Fibroblast of skin of left quadriceps (primary cell): Measurements from ENCODE around the gene CRMP1.

Experiments used
- DNase-seq, 2 experiments: peaks; one replicate each; pipeline ENCODE4 v3.0.0-alpha.2; 2013; ENCODE audit warnings: low read depth in 2 of 2

Gene CRMP1

DNA sequence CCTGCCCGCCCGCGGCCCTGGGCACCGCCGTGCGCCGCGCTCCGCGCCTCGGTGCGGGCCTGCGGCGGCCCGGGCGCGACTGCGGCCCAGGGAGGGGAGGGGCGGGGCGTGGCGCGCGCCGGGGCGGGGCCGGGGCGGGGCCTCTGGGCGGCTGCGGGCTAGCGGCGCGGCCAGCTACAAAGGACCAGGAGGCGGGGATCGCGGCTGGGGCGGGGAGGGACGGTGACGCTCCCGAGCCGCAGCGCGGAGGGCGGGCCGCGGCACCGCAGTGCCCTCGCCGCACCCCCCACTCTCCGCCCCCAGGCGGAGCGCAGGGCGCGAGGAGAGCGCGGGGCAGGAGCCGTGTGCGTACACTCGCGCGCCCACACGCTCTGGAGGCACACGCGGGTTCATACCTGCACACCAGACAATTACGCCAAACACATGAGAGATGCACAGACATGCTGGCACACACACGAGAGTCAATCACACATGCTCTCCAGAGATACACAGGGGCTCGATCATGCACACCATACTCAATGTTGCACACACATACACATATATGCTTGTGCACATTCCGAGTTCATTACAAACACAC, at the start of gene CRMP1:
TSS of gene CRMP1 (minus strand) at position 83 of the 577 bp plus-strand sequence. CDS start 117 bp downstream, outside the sequence.
- no peak for DNase-seq

DNA sequence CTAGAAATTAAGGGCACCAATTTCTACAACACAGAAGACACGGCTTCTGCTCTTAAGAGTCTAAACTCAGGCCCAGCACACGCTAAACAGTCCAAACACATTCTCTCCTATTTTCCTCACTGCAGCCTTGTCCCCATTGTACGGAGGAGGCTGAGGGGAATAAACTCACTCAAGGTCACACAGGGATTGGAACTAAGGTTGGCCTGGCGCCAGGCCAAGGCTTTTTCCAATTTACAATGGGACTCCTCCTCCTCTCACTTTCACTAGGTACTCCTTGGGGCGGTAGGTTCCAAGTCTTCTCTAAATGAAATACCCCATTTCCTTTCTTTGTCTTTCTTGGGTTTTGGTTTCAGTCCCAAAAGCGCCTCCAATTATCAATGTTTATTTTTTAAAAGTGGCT, 48.7 kb upstream of the CRMP1 start:
- no peak for DNase-seq

DNA sequence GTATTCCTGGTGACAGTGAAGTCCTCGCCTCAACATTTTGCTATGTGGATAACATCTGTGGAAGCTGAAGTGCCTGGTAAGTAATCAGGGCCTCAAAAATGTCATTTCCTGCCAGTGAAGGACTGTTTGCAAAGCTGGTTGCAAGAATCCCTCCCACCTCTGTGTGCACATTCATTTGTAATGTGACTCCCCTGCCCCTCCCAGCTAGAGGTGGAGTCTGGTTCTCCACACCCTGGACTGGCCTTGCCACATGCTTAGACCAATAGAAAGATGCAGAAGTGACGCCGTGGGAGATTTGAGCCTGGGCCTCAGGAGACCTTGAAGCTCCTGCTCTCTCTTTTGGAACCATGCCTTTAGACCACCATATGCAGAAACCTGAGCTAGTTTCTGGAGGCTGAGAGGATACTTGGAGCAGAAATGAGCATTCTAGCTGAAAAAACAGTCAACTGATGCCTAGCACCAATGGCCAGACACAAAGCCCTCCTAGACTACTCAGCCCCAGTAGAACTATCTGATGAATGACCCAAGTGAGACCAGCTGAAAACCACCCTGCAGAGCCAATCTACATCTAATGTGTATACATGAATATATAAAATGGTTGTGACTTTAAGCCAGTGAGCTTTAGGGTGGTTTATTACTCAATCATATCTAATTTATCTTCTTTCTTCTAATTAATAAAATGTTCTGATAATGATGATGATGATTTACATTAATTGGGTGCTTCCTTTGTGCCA, 47.8 kb upstream of the CRMP1 start:
- DNase-seq = no peak

DNA sequence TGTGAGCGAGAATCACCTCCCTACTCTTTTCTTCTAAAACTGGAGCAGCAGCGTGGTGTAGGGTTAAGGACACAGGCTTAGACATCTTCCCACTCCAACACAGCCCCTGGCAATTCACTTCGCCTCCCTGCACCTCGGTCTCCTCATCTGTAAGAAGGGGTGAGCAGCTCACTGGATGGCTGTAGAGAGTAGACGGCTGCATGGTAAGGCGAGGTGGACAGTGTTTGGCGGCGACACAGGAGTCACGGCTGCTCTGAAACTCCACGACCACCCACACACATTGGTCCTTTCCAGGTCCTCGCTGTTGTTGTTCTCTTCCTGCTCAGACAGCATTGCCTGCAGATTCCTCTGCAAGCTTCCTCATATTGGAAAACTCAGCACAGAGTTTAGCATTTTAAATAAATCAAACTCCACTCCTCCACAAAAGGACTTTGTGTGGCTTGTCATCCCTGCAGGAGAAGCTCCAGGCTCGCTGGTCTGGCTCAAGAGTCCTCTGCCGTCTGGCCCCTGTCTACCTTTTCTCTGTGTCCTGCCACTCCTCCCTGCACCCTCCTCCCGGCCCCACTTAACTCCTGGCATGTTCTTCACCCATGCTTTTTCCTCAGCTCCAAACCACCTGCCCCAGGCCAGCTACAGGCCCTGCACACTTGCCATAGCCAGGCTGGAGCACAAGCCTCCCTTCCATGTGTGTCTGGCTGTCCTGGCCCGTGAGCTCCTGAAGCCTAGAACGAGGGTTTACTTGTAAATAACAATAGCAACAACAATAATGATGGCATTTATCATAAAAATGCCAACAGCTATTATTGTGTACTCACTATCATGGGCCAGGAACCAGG, 41.3 kb upstream of the CRMP1 start:
- DNase-seq = no peak

DNA sequence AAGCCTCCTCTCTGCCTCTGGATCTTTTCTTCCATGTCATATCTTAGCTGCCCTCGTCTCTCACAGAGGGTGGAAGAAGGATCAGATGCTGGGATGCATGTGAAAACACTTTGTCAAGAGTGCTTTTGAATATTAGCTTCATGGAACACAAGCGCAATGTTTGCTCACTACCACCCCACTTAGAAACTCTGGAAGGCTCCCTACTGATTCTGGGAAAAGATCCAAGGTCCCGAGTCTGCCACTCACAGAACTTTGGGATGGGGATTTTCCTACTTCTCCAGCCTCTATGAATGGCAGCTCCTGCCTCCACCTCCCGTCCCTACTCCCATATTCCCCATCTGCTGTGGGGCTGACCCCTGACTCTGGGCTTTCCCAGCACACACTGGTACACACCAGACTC, 40.2 kb upstream of the CRMP1 start:
- DNase-seq = no peak

DNA sequence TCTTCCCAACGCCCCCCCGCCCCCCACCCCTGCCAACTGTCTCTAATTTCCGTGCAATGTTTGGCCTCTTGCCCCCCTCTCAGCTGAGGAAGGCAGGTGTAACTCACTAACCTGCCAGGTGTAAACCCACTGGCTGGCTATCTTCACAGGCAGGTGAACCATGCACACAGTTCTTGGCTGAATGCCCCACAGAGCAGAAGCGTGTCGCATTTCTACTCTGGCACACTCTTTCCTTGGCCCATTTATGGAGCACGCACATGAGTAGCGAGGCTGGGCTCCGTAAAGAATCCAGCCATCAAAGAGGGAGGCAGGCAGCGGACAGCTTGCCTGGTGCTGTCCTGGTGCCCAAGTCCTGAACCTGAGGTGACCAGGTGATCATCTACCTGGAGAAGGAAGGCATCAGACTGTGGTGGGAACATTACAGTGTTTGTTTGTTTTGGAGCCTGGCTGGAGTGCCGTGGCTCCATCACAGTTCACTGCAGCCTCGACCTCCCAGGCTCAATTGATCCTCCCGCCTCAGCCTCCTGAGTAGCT, 39.2 kb upstream of the CRMP1 start:
- no peak for DNase-seq

DNA sequence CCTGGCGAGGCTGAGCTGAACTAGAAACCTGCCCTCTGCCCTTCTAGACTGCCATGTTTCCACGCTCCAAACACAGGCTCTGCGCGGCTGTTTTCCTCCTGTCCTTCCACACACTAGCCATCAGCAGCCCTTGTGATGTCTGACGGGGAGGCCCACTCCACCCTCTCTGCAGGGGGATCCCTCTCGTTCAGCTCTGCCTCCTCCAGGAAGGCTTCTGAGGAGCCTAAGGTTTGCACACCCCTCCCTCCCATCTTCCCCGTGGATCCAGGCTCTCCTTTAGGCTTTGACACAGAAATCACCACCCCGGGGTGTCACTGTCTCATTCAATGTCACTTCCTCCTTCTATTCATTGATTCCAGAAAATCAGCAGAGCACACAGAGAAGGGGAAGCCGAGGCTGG, 38.6 kb upstream of the CRMP1 start:
- DNase-seq = no peak

DNA sequence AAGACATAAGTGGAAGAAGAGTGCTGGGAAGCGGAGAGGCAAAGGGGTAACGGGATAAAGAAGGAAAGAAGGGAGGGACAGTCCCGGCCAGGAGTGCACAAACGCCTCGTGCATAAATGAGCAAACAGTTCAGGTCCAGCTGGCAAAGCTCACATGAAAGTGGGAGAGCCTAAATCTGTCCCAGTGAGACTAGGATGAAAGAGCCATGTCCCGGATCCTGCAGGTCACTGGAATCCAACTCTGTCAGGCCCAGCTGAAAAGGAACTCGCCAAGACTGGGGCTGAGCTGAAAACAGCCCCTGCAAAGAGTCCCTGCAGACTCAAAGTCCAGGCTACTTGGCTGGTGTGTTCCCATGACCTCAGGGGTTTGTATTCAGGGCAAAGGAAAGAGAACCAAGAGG, 38.0 kb upstream of the CRMP1 start:
- DNase-seq = no peak

DNA sequence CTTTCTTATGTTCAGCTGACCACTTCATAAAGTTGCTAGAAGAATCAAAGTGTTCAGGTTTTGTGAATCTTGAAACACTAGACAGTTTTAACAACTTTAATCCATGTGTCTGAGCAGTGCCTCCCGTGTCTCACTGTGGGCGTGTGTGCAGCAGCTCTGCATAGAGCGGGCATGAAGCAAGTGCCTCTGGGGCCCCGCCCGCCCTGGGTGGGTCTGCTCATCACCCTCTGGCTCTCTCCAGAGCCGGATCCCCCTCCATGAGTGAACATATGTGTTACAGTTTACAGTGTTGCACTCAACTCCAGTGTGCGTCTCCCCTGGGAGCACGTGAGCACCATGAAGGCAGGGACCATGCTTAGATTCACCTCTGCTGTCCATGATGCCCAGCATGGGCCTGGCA, 37.6 kb upstream of the CRMP1 start:
- DNase-seq = no peak

DNA sequence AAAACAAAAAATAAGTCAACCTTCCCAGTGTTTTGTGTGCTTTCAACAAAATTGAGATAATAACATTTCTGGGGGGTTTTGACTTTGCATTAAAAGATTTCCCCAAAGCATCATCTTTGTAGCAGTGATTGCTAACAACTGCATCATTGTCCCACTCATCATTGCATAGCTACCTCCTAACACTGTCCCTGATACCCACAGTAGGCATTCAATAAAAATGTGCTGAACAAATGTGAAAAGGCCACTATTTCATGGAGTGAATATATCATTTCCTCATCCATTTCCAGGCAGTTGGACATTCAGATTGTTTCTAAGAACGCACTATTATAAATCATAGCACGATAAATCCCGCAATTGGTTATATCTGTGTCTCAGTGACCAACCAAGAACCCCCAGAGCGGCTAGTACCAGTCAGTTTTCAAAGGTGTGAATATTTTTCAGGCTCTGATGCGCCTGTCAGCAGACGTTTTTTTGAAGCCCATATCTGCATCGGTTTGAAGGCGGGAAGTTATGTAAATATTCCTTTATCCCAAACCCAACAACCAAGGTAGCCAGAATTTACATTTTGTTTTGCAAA, 36.0 kb upstream of the CRMP1 start:
- DNase-seq = no peak

DNA sequence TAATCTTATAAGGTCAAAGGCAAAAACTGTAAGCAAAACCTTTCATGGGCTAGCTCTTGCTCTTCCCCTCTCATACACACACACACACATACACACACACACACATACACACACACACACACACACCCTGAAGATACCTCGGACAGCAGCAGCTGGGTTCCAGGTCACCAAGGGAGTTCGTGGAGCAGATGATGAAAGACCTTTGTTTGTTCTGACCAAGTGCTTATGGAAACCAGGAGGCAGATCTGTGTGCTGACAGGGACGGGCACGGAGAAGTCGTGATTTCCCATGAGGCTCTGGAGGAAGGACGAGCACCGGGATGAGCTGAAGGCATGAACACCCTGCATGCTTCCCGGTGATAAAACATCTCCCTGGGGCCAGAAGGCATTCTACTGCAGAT, 35.4 kb upstream of the CRMP1 start:
- DNase-seq = no peak

DNA sequence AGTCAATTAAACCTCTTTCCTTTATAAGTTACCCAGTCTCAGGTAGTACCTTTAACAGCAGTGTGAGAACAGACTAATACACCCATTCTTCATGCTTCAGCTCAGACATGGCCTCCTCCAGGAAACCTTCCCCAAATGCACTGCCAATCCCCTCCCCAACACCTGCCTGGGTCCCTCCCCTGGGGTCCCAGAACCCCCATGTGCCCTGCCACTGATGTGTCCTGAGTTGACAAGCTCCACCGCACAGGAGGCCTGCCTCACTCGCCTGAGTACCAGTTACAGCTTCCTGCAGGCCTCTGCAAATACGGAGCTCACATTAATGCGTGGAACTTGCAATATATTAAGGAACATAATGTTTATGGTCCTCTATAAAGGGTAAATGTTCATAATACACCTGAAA, 34.9 kb upstream of the CRMP1 start:
- no peak for DNase-seq

DNA sequence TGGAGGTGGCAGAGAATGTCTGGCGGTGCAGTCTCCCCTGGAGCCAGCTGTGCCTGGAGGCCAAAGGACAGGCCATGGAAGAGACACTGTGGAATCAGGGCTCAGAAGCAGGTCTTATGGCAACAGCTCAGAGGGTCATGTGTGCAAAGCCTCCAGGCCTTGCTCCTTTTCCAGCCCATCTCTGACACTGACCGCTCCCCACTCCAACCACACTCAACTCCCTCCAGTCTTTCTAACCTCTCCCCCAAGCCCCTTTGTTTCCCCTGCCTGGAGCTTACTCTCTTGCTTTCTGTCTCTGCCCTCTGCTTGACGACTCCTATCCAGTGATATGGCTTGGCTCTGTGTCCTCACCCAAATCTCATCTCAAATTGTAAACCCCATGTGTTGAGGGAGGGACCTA, 34.2 kb upstream of the CRMP1 start:
- DNase-seq = no peak

DNA sequence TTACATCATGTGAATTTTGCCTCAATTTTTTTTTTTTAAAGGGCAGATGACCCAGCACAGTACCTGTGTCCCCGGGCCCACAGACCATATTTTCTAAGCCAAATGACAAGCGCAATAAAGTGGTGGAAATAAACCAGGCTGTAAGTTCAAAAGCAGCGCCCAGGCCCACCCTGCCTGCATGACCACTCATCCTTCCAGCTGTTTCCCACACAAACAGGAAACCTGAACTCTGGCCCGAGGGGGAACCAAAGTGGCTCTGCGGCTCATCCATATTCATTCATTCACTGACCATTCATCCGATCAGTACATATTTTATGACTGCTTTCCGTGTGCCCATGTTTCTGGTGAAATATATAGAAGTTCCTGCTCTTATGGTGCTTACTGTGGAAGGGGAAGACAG, 33.7 kb upstream of the CRMP1 start:
- DNase-seq = no peak

DNA sequence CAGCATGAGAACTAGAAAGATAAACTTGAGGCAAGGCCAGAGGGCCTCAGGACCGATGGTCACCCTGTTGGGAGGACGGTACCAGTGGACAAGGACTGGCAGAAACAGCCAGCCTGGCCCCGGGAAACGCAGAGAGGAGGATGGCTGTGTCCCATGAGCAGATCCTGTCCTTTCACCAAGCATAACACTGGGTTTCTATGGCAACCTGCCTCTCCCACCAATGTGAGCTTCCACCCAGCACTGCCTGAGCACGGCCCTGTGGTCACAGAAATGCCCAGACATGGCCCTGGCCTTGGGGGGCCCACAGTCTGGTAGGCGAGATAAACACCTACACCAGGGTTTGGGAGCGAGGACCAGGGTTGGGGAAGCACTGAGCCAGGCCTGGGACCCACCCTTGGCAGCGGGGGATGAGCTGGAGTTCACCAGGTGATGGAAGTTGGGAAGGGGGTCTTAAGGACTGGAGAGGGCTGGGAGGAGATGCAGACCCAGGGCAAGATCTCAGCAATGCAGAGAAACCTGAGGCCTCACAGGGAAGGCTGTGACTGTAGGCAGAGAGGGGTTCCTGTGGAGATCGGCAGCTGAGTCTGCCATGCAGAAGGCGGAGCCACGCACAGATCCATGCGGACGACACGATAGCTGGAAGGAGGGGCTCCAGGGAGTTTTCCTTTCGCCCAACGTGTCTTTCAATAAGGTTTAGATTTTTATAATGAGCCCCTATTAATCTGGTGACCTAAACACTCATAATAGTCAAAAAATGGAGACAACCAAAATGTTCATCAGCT, 32.7 kb upstream of the CRMP1 start:
- DNase-seq = no peak

DNA sequence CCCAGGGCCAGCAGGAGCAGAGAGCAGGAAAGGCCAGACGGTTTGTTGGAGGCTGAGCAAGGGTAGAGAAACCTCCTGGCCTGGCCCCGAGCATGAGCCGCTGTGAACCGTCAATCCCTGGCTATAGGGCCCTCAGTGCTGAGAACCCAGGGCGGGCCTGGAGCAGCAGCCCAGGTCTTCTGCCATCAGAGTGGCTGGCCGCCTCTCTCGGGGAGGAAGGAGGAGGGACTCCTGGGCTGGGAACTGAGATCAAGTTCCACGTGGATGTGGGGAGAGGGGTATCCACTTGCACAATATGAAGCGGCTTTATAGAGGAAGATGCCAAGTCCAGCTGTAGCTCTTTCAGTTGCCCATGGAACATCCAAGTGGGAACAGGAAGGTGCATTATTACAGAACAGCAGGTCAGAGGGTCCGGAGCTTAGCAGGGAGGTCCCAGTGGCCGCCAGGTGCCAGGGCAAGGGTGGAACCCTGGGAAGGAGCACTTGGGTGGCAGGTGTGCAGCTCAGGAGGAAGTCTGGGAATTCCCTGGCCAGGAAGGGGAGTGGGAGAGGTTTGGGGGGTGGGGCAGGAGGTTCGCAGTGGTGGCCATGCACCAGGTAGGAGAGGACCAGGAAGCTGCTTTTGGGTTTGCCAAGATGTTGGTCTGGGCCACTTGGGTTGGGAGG, 31.7 kb upstream of the CRMP1 start:
- DNase-seq = no peak

DNA sequence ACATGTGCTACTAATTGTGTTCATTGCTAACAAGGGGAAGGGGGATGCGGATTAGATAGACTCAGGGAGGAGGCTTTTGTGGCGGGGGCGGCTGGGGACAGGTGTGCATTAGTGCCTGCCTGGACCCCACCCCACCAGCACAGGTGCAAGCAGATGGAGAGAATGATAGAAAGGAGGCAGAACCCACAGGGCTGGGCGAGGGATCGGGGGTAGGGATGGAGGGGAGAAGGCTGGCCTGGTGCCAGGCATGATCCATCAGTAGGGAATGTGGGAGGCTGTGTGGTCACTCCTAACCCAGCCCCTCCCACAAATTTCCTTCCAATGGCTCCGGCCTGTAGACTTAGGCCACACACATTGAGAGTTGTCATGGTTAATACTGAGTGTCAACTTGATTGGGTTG, 30.5 kb upstream of the CRMP1 start:
- no peak for DNase-seq

DNA sequence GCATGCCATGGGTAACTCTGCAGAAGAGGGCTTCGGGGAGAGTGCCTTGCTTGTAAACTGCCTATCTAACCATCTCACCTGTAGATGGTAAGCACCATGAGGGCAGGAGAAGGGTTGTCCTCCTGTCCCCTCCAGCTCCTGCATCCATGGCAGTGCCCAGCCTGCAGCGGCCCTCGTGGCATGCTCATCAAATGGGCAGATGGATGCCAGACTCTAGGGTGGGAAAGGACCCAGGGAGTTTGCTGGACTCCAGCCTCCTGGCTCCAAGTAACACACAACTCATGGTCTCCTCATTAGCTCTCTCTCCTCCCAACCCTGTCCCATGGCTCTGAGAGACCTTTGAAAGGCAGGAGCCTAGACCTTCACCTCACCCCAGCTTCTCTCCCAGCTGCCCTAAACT, 29.7 kb upstream of the CRMP1 start:
- DNase-seq = no peak

DNA sequence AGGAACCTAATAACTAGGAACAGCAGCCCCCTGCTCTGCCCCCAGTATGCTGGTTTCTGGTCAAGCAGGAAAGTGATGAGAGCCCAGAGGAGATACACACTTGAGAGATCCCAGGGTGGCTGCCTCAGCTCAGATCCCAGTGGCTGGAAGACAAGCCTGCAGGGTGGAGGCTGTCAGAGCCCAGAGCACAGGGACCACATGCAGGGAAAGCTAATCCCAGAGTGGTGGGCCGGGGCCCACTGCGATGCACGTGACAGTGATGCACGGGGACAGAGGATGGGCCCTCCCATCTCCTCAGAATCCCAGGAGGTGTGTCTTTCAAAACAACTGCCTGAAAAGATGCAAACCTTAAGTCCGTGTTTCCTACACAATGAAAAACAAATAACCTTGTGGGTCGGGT, 29.1 kb upstream of the CRMP1 start:
- no peak for DNase-seq

DNA sequence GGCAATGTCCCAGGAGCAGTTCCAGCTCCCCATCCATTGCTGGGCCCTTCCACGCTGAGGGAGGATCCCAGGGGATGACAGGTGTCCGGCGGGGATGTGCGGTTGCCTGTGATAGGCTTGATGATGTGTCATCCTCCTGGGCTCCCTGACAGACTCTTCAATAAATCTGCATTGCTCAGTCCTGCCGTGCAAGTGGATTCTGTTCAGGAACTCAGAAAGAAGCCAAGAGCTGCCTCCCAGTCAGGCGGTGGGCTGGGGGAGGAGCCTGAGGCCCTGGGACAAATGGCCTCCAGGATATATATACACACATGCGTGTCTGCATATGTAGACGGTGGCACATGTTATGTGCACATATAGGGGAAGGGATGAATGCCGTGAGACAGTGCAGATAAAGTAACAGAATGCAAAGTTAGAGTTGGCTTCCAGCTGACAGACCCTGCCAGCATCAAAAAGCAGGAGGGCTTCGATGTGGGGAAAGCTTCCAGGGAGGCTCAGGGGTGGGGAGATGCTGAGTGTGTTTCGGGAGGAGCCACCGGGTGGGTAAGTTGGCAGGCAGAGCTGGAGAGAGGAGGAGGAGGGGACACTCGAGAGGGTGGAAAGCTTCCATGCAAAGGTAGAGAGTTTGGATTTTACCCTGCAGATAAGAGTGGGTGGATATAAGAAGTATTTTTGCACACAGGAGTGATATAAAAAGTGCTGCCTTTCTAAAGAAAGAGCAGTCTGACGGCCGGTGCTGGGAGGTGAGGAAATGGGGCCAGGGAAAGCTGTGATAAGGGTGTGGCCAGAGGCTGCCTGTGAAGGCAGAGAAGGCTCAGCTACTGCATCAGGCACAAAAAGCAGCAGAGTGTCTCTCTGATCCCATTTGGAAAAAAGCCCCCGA, 28.5 kb upstream of the CRMP1 start:
- DNase-seq = no peak
